ENCODE results near the gene FRAT1. TPM values are rescaled to one million over a fixed set of nuclear protein-coding genes. Genes with fewer than 3 reads are reported as not detected.
"Not testable (repeated sequence)": the region's sequence is repeated elsewhere in the genome, so short reads cannot be mapped to it uniquely, and the experiment has no call there.

The FRAT1 gene
- total RNA-seq, 1 donor from 2014 or later, result 1.6 TPM

- peak; percentile 96 for DNase-seq
Observed at GRCh38 chr10:97334370-97335175, 15.5 kb downstream of the FRAT1 start, which contains the start of gene FRAT2. Gene FRAT2 (minus strand): TSS chr10:97334729. CDS start chr10:97334572, 157 bp downstream.

GRCh38 chr10:97335188-97335619 lies 16.1 kb downstream of the FRAT1 start:
- DNase-seq, result no peak

- DNase-seq, result no peak
Observed at GRCh38 chr10:97336006-97336405, 16.9 kb downstream of the FRAT1 start.

GRCh38 chr10:97336446-97336845 lies 17.4 kb downstream of the FRAT1 start:
- no peak for DNase-seq

GRCh38 chr10:97336942-97337831 lies 18.1 kb downstream of the FRAT1 start:
- peak; percentile 46 for DNase-seq

- DNase-seq, result no peak
Observed at GRCh38 chr10:97338041-97338440, 19.0 kb downstream of the FRAT1 start.

- DNase-seq, result no peak
Observed at GRCh38 chr10:97341416-97341815, 22.3 kb downstream of the FRAT1 start.

- DNase-seq, result not testable (repeated sequence)
Observed at GRCh38 chr10:97343664-97344063, 24.6 kb downstream of the FRAT1 start.

- no peak for DNase-seq
Observed at GRCh38 chr10:97347317-97347716, 28.2 kb downstream of the FRAT1 start.

GRCh38 chr10:97349752-97350513 lies 30.9 kb downstream of the FRAT1 start:
- no peak for DNase-seq

GRCh38 chr10:97353945-97354344 lies 34.9 kb downstream of the FRAT1 start:
- DNase-seq, result no peak

GRCh38 chr10:97355571-97355975 lies 36.5 kb downstream of the FRAT1 start:
- peak; percentile 27 for DNase-seq

GRCh38 chr10:97356318-97356914 lies 37.3 kb downstream of the FRAT1 start:
- DNase-seq, result no peak

GRCh38 chr10:97356918-97357317 lies 37.8 kb downstream of the FRAT1 start:
- no peak for DNase-seq

GRCh38 chr10:97358349-97358748 lies 39.3 kb downstream of the FRAT1 start:
- DNase-seq, result no peak

GRCh38 chr10:97358781-97359180 lies 39.7 kb downstream of the FRAT1 start:
- no peak for DNase-seq

- no peak for DNase-seq
Observed at GRCh38 chr10:97360705-97361536, 41.9 kb downstream of the FRAT1 start.

- DNase-seq, result no peak
Observed at GRCh38 chr10:97361537-97361901, 42.4 kb downstream of the FRAT1 start.

- no peak for DNase-seq
Observed at GRCh38 chr10:97362310-97363033, 43.4 kb downstream of the FRAT1 start.

- no peak for DNase-seq
Observed at GRCh38 chr10:97363071-97363470, 44.0 kb downstream of the FRAT1 start.

Data from tongue (tissue), 2 donors.